OCI-LY3 (cell line): ENCODE results near the gene IGF2BP3.

ENCODE experiments used
- EZH2phosphoT487 ChIP-seq: fragments of 200-600 bp; shearing (Covaris generic); IDR thresholded peaks from 2 replicates; pipeline ENCODE4 v1.6.1; 2018; ENCODE audit warnings: antibody characterized with exemption, mixed run types, low read depth
- TF ChIP-seq, protein P1 (sequence below): fragments of 200-600, 300-600 bp; sonication (generic); IDR thresholded peaks from 2 replicates; pipeline ENCODE4 v1.5.1; 2014; ENCODE audit warnings: antibody characterized with exemption, low read length, low read depth

DNA sequence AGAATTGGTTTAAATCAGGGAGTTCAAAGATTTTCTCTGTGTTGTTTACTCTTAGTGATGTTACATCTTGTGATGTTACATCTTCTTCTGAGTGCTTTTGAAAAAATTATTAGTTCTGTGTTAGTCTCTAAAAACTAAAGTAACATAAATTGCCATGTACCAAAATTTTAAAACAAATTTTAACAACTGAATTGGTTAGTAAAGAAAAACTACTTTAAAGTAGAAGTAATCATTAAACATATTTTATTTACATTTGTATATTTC, 5.2 kb upstream of the IGF2BP3 start:
- TF ChIP-seq, protein P1, sequence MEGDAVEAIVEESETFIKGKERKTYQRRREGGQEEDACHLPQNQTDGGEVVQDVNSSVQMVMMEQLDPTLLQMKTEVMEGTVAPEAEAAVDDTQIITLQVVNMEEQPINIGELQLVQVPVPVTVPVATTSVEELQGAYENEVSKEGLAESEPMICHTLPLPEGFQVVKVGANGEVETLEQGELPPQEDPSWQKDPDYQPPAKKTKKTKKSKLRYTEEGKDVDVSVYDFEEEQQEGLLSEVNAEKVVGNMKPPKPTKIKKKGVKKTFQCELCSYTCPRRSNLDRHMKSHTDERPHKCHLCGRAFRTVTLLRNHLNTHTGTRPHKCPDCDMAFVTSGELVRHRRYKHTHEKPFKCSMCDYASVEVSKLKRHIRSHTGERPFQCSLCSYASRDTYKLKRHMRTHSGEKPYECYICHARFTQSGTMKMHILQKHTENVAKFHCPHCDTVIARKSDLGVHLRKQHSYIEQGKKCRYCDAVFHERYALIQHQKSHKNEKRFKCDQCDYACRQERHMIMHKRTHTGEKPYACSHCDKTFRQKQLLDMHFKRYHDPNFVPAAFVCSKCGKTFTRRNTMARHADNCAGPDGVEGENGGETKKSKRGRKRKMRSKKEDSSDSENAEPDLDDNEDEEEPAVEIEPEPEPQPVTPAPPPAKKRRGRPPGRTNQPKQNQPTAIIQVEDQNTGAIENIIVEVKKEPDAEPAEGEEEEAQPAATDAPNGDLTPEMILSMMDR: no peak
- no peak for TF ChIP-seq EZH2phosphoT487
